ENCODE data around the gene SFTPD.
A peak's percentile ranks its signal among the peaks of the same experiment; 100 is the strongest.
"Not testable (repeated sequence)": the region's sequence is repeated elsewhere in the genome, so short reads cannot be mapped to it uniquely, and the experiment has no call there.

SFTPD gene

DNA sequence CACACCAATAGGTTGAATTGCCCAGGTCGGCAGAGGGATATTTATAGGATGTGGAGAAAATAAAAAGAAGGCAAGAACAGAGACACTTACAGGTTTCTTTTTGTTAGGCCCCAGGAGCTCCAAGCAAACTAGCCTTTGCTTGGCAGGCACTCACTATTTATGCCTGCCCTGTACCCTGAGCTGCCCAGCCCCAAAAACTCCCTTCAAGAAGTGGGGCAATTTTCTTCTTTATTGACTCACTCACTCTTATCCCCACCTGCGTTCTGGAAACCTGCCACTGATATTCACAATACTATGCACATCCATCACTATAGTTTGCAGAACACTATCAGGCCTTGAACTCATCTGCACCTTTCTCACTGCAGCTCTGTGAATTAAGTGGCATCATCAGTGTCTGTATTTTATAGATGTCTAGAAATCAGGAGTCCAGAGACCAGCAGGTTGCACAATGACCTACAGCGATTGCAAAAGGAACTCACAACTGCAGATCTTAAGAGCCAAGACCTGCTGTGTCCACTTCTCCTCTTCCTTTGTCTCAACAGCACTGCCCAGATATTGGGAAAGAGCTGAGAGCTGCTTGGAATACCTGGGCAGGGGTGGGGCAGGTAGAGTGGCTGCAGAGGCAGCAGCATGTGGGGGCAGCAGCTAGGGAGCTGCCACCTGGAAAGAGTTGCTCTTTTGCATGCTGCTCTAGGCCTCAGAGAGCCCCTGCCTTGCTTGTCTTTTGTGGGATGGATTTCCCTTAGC is at the start of gene SFTPD:
TSS of gene SFTPD (minus strand) at position 130 of the 747 bp plus-strand sequence. CDS start 2,446 bp downstream, outside the sequence.
- no peak within 1 kb of the TSS for H3K27ac ChIP-seq (ENCODE audit: low read depth, low read length)
- no peak within 1 kb of the TSS for H3K9ac ChIP-seq (ENCODE audit: low read length)
- H3K27me3 ChIP-seq (ENCODE audit: control insufficient read depth, insufficient read depth, low read length): peaks cover 10% of the 10 kb centered on the region; the same call in 1 of the 2 replicates
- H3K4me3 ChIP-seq (ENCODE audit: low read depth, low read length): no peak within 1 kb of the TSS
- no peaks in the 10 kb centered on the region for H3K36me3 ChIP-seq (ENCODE audit: control insufficient read depth, insufficient read depth, low read length)
- H3K9me3 ChIP-seq (ENCODE audit: control insufficient read depth, insufficient read depth, low read depth, low read length): peaks cover 19% of the 10 kb centered on the region
- peaks cover 6% of the 10 kb centered on the region; the same call in 1 of the 2 replicates for H3K4me1 ChIP-seq (ENCODE audit: control insufficient read depth, insufficient read depth, low read length)

DNA sequence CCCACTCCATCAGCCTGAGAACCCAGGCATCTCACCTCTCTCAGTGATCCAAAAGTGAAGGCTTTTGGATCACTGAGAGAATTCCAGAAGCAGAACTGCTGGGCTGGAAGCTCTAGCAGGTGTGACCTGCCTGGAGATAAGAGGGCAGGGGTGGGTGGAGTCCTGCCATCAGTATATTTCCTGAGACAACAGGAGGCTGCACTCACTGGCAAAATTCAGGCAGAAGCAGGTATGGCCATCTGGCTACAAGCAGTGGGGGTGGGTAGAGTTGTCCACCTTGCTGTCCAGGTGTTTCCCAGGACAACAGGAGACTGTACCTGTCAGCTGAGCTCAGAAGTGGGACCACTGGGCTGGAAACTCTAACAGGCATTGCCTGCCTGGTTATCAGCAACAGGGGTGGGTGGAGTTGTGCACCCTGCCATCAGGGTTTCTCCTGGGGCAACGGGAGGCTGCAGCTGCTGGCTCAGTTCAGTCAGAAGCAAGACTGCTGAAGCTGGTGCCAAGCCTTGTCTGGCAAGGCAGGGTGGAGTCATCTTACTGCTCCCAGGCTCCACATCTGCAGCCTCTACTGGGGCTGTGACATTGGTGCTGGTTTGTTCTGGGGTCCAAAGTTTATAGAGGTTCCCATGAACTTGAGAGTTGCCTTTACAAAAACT is 47.2 kb upstream of the SFTPD start:
- H3K27ac ChIP-seq (ENCODE audit: low read depth, low read length): no peak overlapping the region
- H3K4me3 ChIP-seq (ENCODE audit: low read depth, low read length): no peak overlapping the region
- H3K9ac ChIP-seq (ENCODE audit: low read length): no peak overlapping the region
- H3K36me3 ChIP-seq (ENCODE audit: control insufficient read depth, insufficient read depth, low read length): no peaks in the 10 kb centered on the region
- H3K4me1 ChIP-seq (ENCODE audit: control insufficient read depth, insufficient read depth, low read length): peaks cover 4% of the 10 kb centered on the region; the same call in 1 of the 2 replicates
- no peaks in the 10 kb centered on the region for H3K27me3 ChIP-seq (ENCODE audit: control insufficient read depth, insufficient read depth, low read length)
- H3K9me3 ChIP-seq (ENCODE audit: control insufficient read depth, insufficient read depth, low read depth, low read length): no peaks in the 10 kb centered on the region; the same call in 1 of the 2 replicates

GRCh38 chr10:79994556-79994955 is 45.7 kb upstream of the SFTPD start:
- no peak overlapping the region for H3K27ac ChIP-seq (ENCODE audit: low read depth, low read length)
- no peaks in the 10 kb centered on the region for H3K36me3 ChIP-seq (ENCODE audit: control insufficient read depth, insufficient read depth, low read length)
- H3K4me1 ChIP-seq (ENCODE audit: control insufficient read depth, insufficient read depth, low read length): peaks cover 4% of the 10 kb centered on the region; the same call in 1 of the 2 replicates
- peaks cover 10% of the 10 kb centered on the region; the same call in 1 of the 2 replicates for H3K9me3 ChIP-seq (ENCODE audit: control insufficient read depth, insufficient read depth, low read depth, low read length)
- H3K4me3 ChIP-seq (ENCODE audit: low read depth, low read length): no peak overlapping the region
- H3K9ac ChIP-seq (ENCODE audit: low read length): no peak overlapping the region
- no peaks in the 10 kb centered on the region for H3K27me3 ChIP-seq (ENCODE audit: control insufficient read depth, insufficient read depth, low read length)

- H3K27ac ChIP-seq (ENCODE audit: low read depth, low read length): not testable (repeated sequence)
These were observed 39.3 kb upstream of the SFTPD start for GRCh38 chr10:79988199-79988598.

GRCh38 chr10:79986661-79987060 is 37.8 kb upstream of the SFTPD start:
- Histone ChIP-seq H3K9me3 (ENCODE audit: control insufficient read depth, insufficient read depth, low read depth, low read length) (peaks cover 10% of the 10 kb centered on the region; the same call in 1 of the 2 replicates), H3K27me3 (ENCODE audit: control insufficient read depth, insufficient read depth, low read length) (peaks cover 27% of the 10 kb centered on the region)
- H3K27ac ChIP-seq (ENCODE audit: low read depth, low read length); H3K36me3 ChIP-seq (ENCODE audit: control insufficient read depth, insufficient read depth, low read length); H3K9ac ChIP-seq (ENCODE audit: low read length); H3K4me1 ChIP-seq (ENCODE audit: control insufficient read depth, insufficient read depth, low read length); H3K4me3 ChIP-seq (ENCODE audit: low read depth, low read length): not testable (repeated sequence)

More at GRCh38 chr10:79988199-79988598, 39.3 kb upstream of the SFTPD start:
- not testable (repeated sequence) for H3K9ac ChIP-seq (ENCODE audit: low read length); H3K4me3 ChIP-seq (ENCODE audit: low read depth, low read length); H3K36me3 ChIP-seq (ENCODE audit: control insufficient read depth, insufficient read depth, low read length); H3K4me1 ChIP-seq (ENCODE audit: control insufficient read depth, insufficient read depth, low read length)
- peaks cover 13% of the 10 kb centered on the region for H3K27me3 ChIP-seq (ENCODE audit: control insufficient read depth, insufficient read depth, low read length)
- peaks cover 10% of the 10 kb centered on the region; the same call in 1 of the 2 replicates for H3K9me3 ChIP-seq (ENCODE audit: control insufficient read depth, insufficient read depth, low read depth, low read length)

GRCh38 chr10:79985481-79986072 is 36.7 kb upstream of the SFTPD start:
- H3K27me3 ChIP-seq (ENCODE audit: control insufficient read depth, insufficient read depth, low read length): peaks cover 38% of the 10 kb centered on the region
- no peak overlapping the region for H3K9ac ChIP-seq (ENCODE audit: low read length)
- H3K9me3 ChIP-seq (ENCODE audit: control insufficient read depth, insufficient read depth, low read depth, low read length): peaks cover 6% of the 10 kb centered on the region; the same call in 1 of the 2 replicates
- no peak overlapping the region for H3K4me3 ChIP-seq (ENCODE audit: low read depth, low read length)
- H3K36me3 ChIP-seq (ENCODE audit: control insufficient read depth, insufficient read depth, low read length): no peaks in the 10 kb centered on the region
- H3K4me1 ChIP-seq (ENCODE audit: control insufficient read depth, insufficient read depth, low read length): peaks cover 4% of the 10 kb centered on the region; the same call in 1 of the 2 replicates
- no peak overlapping the region for H3K27ac ChIP-seq (ENCODE audit: low read depth, low read length)

GRCh38 chr10:79984851-79985250 is 35.9 kb upstream of the SFTPD start:
- Histone ChIP-seq H3K27me3 (ENCODE audit: control insufficient read depth, insufficient read depth, low read length) (peaks cover 42% of the 10 kb centered on the region), H3K27ac (ENCODE audit: low read depth, low read length) (no peak overlapping the region), H3K4me3 (ENCODE audit: low read depth, low read length) (no peak overlapping the region), H3K36me3 (ENCODE audit: control insufficient read depth, insufficient read depth, low read length) (no peaks in the 10 kb centered on the region), H3K9me3 (ENCODE audit: control insufficient read depth, insufficient read depth, low read depth, low read length) (no peaks in the 10 kb centered on the region), H3K9ac (ENCODE audit: low read length) (no peak overlapping the region), H3K4me1 (ENCODE audit: control insufficient read depth, insufficient read depth, low read length) (peaks cover 4% of the 10 kb centered on the region; the same call in 1 of the 2 replicates)

GRCh38 chr10:79983286-79983909 is 34.5 kb upstream of the SFTPD start:
- peaks cover 11% of the 10 kb centered on the region for H3K4me1 ChIP-seq (ENCODE audit: control insufficient read depth, insufficient read depth, low read length)
- H3K4me3 ChIP-seq (ENCODE audit: low read depth, low read length): no peak overlapping the region
- no peaks in the 10 kb centered on the region for H3K9me3 ChIP-seq (ENCODE audit: control insufficient read depth, insufficient read depth, low read depth, low read length)
- no peak overlapping the region for H3K9ac ChIP-seq (ENCODE audit: low read length)
- H3K36me3 ChIP-seq (ENCODE audit: control insufficient read depth, insufficient read depth, low read length): no peaks in the 10 kb centered on the region
- H3K27ac ChIP-seq (ENCODE audit: low read depth, low read length): no peak overlapping the region
- peaks cover 42% of the 10 kb centered on the region for H3K27me3 ChIP-seq (ENCODE audit: control insufficient read depth, insufficient read depth, low read length)

- Histone ChIP-seq H3K4me3 (ENCODE audit: low read depth, low read length) (no peak overlapping the region), H3K4me1 (ENCODE audit: control insufficient read depth, insufficient read depth, low read length) (peaks cover 11% of the 10 kb centered on the region), H3K27me3 (ENCODE audit: control insufficient read depth, insufficient read depth, low read length) (peaks cover 42% of the 10 kb centered on the region), H3K9ac (ENCODE audit: low read length) (no peak overlapping the region), H3K36me3 (ENCODE audit: control insufficient read depth, insufficient read depth, low read length) (no peaks in the 10 kb centered on the region), H3K9me3 (ENCODE audit: control insufficient read depth, insufficient read depth, low read depth, low read length) (no peaks in the 10 kb centered on the region), H3K27ac (ENCODE audit: low read depth, low read length) (no peak overlapping the region)
These were observed 34.0 kb upstream of the SFTPD start for GRCh38 chr10:79982861-79983260.

DNA sequence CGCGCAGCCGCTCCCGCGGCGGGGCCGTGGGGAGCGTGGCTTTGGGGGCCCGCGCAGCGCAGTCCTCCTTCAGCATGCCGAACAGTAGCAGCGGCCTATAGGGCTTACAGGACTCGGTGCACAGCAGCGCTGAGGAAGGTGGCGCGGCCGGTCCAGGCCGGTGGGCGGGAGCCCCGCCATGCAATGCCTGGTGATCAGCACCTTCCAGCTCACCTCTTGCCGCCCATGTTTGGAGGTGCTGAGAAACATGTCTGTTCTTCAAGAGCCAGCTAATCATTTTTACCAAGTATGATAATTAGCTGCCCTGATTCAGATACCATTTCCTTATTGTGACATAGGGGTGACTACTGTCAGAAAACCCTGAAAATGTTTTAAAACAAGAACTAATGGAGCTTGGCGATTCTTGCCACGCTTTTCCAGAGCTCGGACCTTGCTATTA is 33.5 kb upstream of the SFTPD start:
- Histone ChIP-seq H3K36me3 (ENCODE audit: control insufficient read depth, insufficient read depth, low read length) (no peaks in the 10 kb centered on the region), H3K9me3 (ENCODE audit: control insufficient read depth, insufficient read depth, low read depth, low read length) (no peaks in the 10 kb centered on the region), H3K4me3 (ENCODE audit: low read depth, low read length) (peak overlapping the region; percentile 90), H3K27me3 (ENCODE audit: control insufficient read depth, insufficient read depth, low read length) (peaks cover 42% of the 10 kb centered on the region), H3K4me1 (ENCODE audit: control insufficient read depth, insufficient read depth, low read length) (peaks cover 11% of the 10 kb centered on the region), H3K27ac (ENCODE audit: low read depth, low read length) (no peak overlapping the region), H3K9ac (ENCODE audit: low read length) (no peak overlapping the region)
